B cell (primary cell): ENCODE data around the gene RNF223. TPM values are rescaled to one million over a fixed set of nuclear protein-coding genes. Genes with fewer than 3 reads are reported as not detected.

ENCODE experiments used
- ATAC-seq: fragments of 200-7000 bp; cut with Tn5 transposase; one replicate; pipeline ENCODE4 v1.10.0; 2021; ENCODE audit warnings: low read depth, mild to moderate bottlenecking, moderate number of reproducible peaks, moderate library complexity
- CTCF ChIA-PET: fragments of 350-600 bp; sonication (Branson Sonifier 250); formaldehyde crosslinking; loops from one replicate; lab custom pipeline; 2021; ENCODE audit warnings: antibody characterized with exemption, inconsistent platforms; lab: Charles Lee
- POLR2A ChIA-PET: fragments of 350-600 bp; sonication (Branson Sonifier 250); formaldehyde crosslinking; loops from one replicate; lab custom pipeline; 2021; ENCODE audit warnings: antibody characterized with exemption; lab: Charles Lee
- DNase-seq: peaks from one replicate; pipeline ENCODE4 v3.0.0; 2013
- H2AFZ ChIP-seq: 2 replicates; pipeline ENCODE4 v1.6.1; 2012; ENCODE audit warnings: mild to moderate bottlenecking, low read depth, low read length; ENCODE audit not compliant: insufficient read depth, poor library complexity, severe bottlenecking
- H3K27ac ChIP-seq, 2 donors: 1 replicate in 1 of 2; 2 replicates in 1 of 2; pipeline ENCODE4 v1.5.1; 2012 to 2013; ENCODE audit warnings: low read length in 2 of 2, mild to moderate bottlenecking in 2 of 2, moderate library complexity in 1 of 2
- H3K27me3 ChIP-seq, 4 experiments: fragments of 200-600 bp in 1 of 4; sonication (generic) in 1 of 4; replicated peaks in 1 of 4; 1 replicate in 2 of 4; 2 replicates in 2 of 4; pipeline versions ENCODE4 v1.6.1 to v1.7.0; 2013 to 2016; ENCODE audit warnings: low read length in 3 of 4, mild to moderate bottlenecking in 2 of 4, mixed read lengths in 1 of 4, moderate library complexity in 1 of 4; ENCODE audit not compliant: insufficient read depth in 4 of 4, control insufficient read depth in 3 of 4; ENCODE audit errors: control extremely low read depth in 1 of 4
- H3K36me3 ChIP-seq, 2 experiments: replicated peaks in 1 of 2; 1 replicate in 1 of 2; 2 replicates in 1 of 2; pipeline versions ENCODE4 v1.6.1 to v1.7.1; 2013; ENCODE audit warnings: low read length in 1 of 2; ENCODE audit not compliant: insufficient read depth in 2 of 2, control insufficient read depth in 1 of 2; ENCODE audit errors: control extremely low read depth in 1 of 2, extremely low read depth in 1 of 2
- H3K4me1 ChIP-seq, 2 donors: fragments of 200-600 bp in 1 of 2; sonication (generic) in 1 of 2; 1 replicate in 1 of 2; 2 replicates in 1 of 2; pipeline versions ENCODE4 v1.5.1 to v1.6.1; 2013 to 2017; ENCODE audit warnings: low read length in 2 of 2; ENCODE audit not compliant: control insufficient read depth in 2 of 2, insufficient read depth in 2 of 2
- H3K4me2 ChIP-seq: replicated peaks from 2 replicates; pipeline ENCODE3; 2012; ENCODE audit warnings: mild to moderate bottlenecking, low read depth, low read length; ENCODE audit not compliant: poor library complexity, severe bottlenecking
- H3K4me3 ChIP-seq, 5 experiments: fragments of 200-600 bp in 1 of 5; sonication (generic) in 1 of 5; 1 replicate in 3 of 5; 2 replicates in 2 of 5; pipeline versions ENCODE4 v1.5.1 to v1.7.0; 2011 to 2016; ENCODE audit warnings: low read length in 4 of 5, mild to moderate bottlenecking in 4 of 5, low read depth in 2 of 5, control low read depth in 1 of 5, moderate library complexity in 1 of 5; ENCODE audit not compliant: insufficient read depth in 1 of 5; ENCODE audit errors: control extremely low read depth in 1 of 5, extremely low read depth in 1 of 5
- H3K79me2 ChIP-seq: fragments of 200-600 bp; sonication (generic); one replicate; pipeline ENCODE4 v1.6.0; 2016; ENCODE audit warnings: low read length; ENCODE audit not compliant: control insufficient read depth, insufficient read depth
- H3K9ac ChIP-seq: fragments of 200-600 bp; sonication (generic); 2 replicates; pipeline ENCODE4 v1.6.1; 2017; ENCODE audit warnings: mild to moderate bottlenecking, low read length, moderate library complexity
- H3K9me3 ChIP-seq, 3 donors: one replicate each; pipeline versions ENCODE4 v1.6.1 to v1.7.1; 2013; ENCODE audit warnings: low read length in 2 of 3; ENCODE audit not compliant: control insufficient read depth in 2 of 3, insufficient read depth in 1 of 3; ENCODE audit errors: control extremely low read depth in 1 of 3
- H4K20me1 ChIP-seq: 2 replicates; pipeline ENCODE4 v1.6.0; 2012; ENCODE audit warnings: mild to moderate bottlenecking, low read length; ENCODE audit not compliant: insufficient read depth, control insufficient read depth, poor library complexity, severe bottlenecking
- H3K27ac Mint-ChIP-seq: one replicate; pipeline ENCODE4 v1.8.0; 2021; ENCODE audit warnings: mixed read lengths
- H3K27me3 Mint-ChIP-seq: one replicate; pipeline ENCODE4 v1.8.0; 2021; ENCODE audit warnings: mixed read lengths
- H3K4me1 Mint-ChIP-seq: one replicate; pipeline ENCODE4 v1.8.0; 2021; ENCODE audit warnings: mixed read lengths
- H3K4me3 Mint-ChIP-seq: one replicate; pipeline ENCODE4 v1.8.0; 2021; ENCODE audit warnings: mixed read lengths
- H3K9me3 Mint-ChIP-seq: one replicate; pipeline ENCODE4 v1.8.0; 2022; ENCODE audit warnings: mixed read lengths; ENCODE audit not compliant: insufficient read depth
- CTCF ChIP-seq: fragments of 200-600 bp; IDR thresholded peaks from one replicate; pipeline ENCODE4 v1.8.0; 2022; ENCODE audit warnings: antibody characterized with exemption, mild to moderate bottlenecking
- EZH2 ChIP-seq: IDR thresholded peaks from 2 replicates; pipeline ENCODE4 v1.6.1; 2012; ENCODE audit warnings: borderline replicate concordance, low read depth, mild to moderate bottlenecking, moderate library complexity, low read length; ENCODE audit not compliant: insufficient read depth, poor library complexity, severe bottlenecking
- WGBS: methylation state at CpG from one replicate; pipeline ENCODE4 v1.1.5; 2013; ENCODE audit warnings: missing lambda C conversion rate; ENCODE audit not compliant: insufficient coverage; 5-methylcytosine and 5-hydroxymethylcytosine counted together
- intact Hi-C: fragments of 100-400 bp; cut with micrococcal nuclease; formaldehyde crosslinking; loops from one replicate; pipeline ENCODE4 v1.10.0; 2022
- polyA plus RNA-seq: library from polyadenylated mRNA; depleted of rRNA; stranded (reverse); fragments of >200 nt; gene quantifications from 2 replicates; pipeline ENCODE4 v1.2.3, GENCODE V29; 2012
- total RNA-seq, 2 donors: library from RNA; stranded (reverse); fragments of 120-200 nt in 1 of 2; gene quantifications; 1 replicate in 1 of 2; 2 replicates in 1 of 2; pipeline versions ENCODE4 v1.2.3 to v1.2.4, GENCODE V29; 2013 to 2022

Gene RNF223
- total and polyA plus RNA-seq, 2 donors (not counting 1 experiment from before 2014, with no cell fraction given): not detected

- Histone ChIP-seq H3K4me3 (no peak overlapping the region), H3K27me3 (peaks cover 0 to 64% (median 30%) of the 10 kb centered on the region in 4 experiments), H3K9ac (no peak overlapping the region), H3K36me3 (no peaks in the 10 kb centered on the region), H3K79me2 (no peaks in the 10 kb centered on the region), H3K4me2 (peak overlapping the region; percentile 95), H4K20me1 (no peaks in the 10 kb centered on the region), H3K9me3 (peaks cover 0 to 22% (median 0%) of the 10 kb centered on the region in 3 donors), H2AFZ (no peak overlapping the region), H3K27ac (no peak overlapping the region), H3K4me1 (peaks cover 38 to 44% of the 10 kb centered on the region in 2 donors)
- intact Hi-C loops: loop anchor here (10.0 kb wide), 1 partner anchor 46 kb away; the partner anchor contains the start of gene ISG15
- no peaks in the 10 kb centered on the region for H3K9me3 Mint-ChIP-seq
- ChIA-PET CTCF (interaction anchor here (1.2 to 2.0 kb wide), 3 partner anchors 20 to 27 kb away, joined by 5 to 7 read pairs (median 6); no protein-coding TSS in a partner anchor), POLR2A (interaction anchor here (0.9 to 1.4 kb wide), 2 partner anchors 22 to 62 kb away, joined by 4 read pairs; no protein-coding TSS in a partner anchor)
- peaks cover 7% of the 10 kb centered on the region for H3K27me3 Mint-ChIP-seq
- H3K4me1 Mint-ChIP-seq: peaks cover 22% of the 10 kb centered on the region
- no peak overlapping the region for H3K27ac Mint-ChIP-seq
- ATAC-seq: no peak
- peak overlapping the region; percentile 76 for H3K4me3 Mint-ChIP-seq
- 53% methylated on average over 28 of the region's 38 CpGs for WGBS
- no peak for DNase-seq
- no peak for TF ChIP-seq CTCF
- no peak for TF ChIP-seq EZH2
These were observed 13.7 kb downstream of the RNF223 start for GRCh38 chr1:1060281-1061000.
